Esophagus squamous epithelium (tissue), 5 donors: ENCODE data around the gene WBP2NL. TPM values are rescaled to one million over a fixed set of nuclear protein-coding genes. Genes with fewer than 3 reads are reported as not detected.

ENCODE experiments used
- DNase-seq: peaks from one replicate; lab custom pipeline; 2025; lab: John Stamatoyannopoulos, UW
- H3K27ac ChIP-seq, 4 donors: fragments of 200-600 bp; sonication (generic); one replicate each; pipeline ENCODE4 v1.5.1; 2016 to 2019; ENCODE audit warnings: mild to moderate bottlenecking in 1 of 4
- H3K27me3 ChIP-seq, 4 donors: fragments of 200-600 bp; sonication (generic); 1 replicate in 3 of 4; 2 replicates in 1 of 4; pipeline versions ENCODE4 v1.5.1 to v1.6.0; 2017 to 2021; ENCODE audit warnings: antibody characterized with exemption in 1 of 4
- H3K36me3 ChIP-seq, 3 donors: fragments of 200-600 bp; sonication (generic); one replicate each; pipeline ENCODE4 v1.5.1; 2016 to 2019
- H3K4me1 ChIP-seq, 3 donors: fragments of 200-600 bp; sonication (generic); one replicate each; pipeline ENCODE4 v1.5.1; 2017 to 2019
- H3K4me3 ChIP-seq, 4 donors: fragments of 200-600 bp; sonication (generic); 1 replicate in 3 of 4; 2 replicates in 1 of 4; pipeline ENCODE4 v1.5.1; 2016 to 2019; ENCODE audit warnings: mild to moderate bottlenecking in 2 of 4, moderate library complexity in 1 of 4
- H3K9me3 ChIP-seq, 3 donors: fragments of 200-600 bp; sonication (generic); one replicate each; pipeline ENCODE4 v1.5.1; 2016 to 2019
- CTCF ChIP-seq, 6 experiments: fragments of 450-650 bp in 4 of 6; fragments of 200-600 bp in 2 of 6; sonication (generic) in 2 of 6; IDR thresholded peaks; one replicate each; pipeline ENCODE4 v1.5.1; 2016 to 2019; ENCODE audit warnings: antibody characterized with exemption in 6 of 6, mild to moderate bottlenecking in 4 of 6, moderate library complexity in 4 of 6
- POLR2A ChIP-seq, 4 donors: fragments of 450-650 bp; IDR thresholded peaks; one replicate each; pipeline ENCODE4 v1.6.1; 2017; ENCODE audit warnings: antibody characterized with exemption in 4 of 4, mild to moderate bottlenecking in 4 of 4, moderate library complexity in 3 of 4
- WGBS, 2 donors: methylation state at CpG; one replicate each; pipeline ENCODE4 v1.1.5; 2018; 5-methylcytosine and 5-hydroxymethylcytosine counted together
- intact Hi-C: fragments of 100-400 bp; cut with DNase I; formaldehyde crosslinking; loops from one replicate; pipeline ENCODE4 v1.15.0; 2022
- small RNA-seq, 4 donors: library from RNA; depleted of rRNA; stranded (forward); fragments of <200 nt; gene quantifications; one replicate each; pipeline ENCODE3, GENCODE V24; 2016
- total RNA-seq, 4 donors: library from RNA; depleted of rRNA; stranded (reverse); fragments of >200 nt; gene quantifications; one replicate each; pipeline ENCODE4 v1.1.0, GENCODE V29; 2016
- donor health status: DM: yes; HTN: yes; CAD: no.

Gene WBP2NL
- total RNA-seq, 4 donors from 2014 or later, result 0.08 to 0.95 TPM; not detected in 2

GRCh38 chr22:42076764-42077485 is 78.3 kb downstream of the WBP2NL start:
- H3K36me3 ChIP-seq, result peaks cover 0 to 28% (median 5%) of the 10 kb centered on the region in 3 donors
- DNase-seq, result no peak
- H3K27ac ChIP-seq, result peak overlapping the region in 1 of 4 donors; percentile 98
- no peak for TF ChIP-seq POLR2A (IDR thresholded peaks at IDR 0.05)
- TF ChIP-seq CTCF (IDR thresholded peaks at IDR 0.05), result no peak
- no peaks in the 10 kb centered on the region for H3K9me3 ChIP-seq
- intact Hi-C loops, result no loop called here
- H3K27me3 ChIP-seq, result no peaks in the 10 kb centered on the region
- no peak overlapping the region for H3K4me3 ChIP-seq
- WGBS, 2 donors, result 87 to 98% methylated on average over 8 of the region's 20 CpGs
- H3K4me1 ChIP-seq, result peaks cover 34 to 75% (median 37%) of the 10 kb centered on the region in 3 donors

- no peaks in the 10 kb centered on the region for H3K9me3 ChIP-seq
- peaks cover 34 to 76% (median 37%) of the 10 kb centered on the region in 3 donors for H3K4me1 ChIP-seq
- TF ChIP-seq CTCF (IDR thresholded peaks at IDR 0.05) (no peak), POLR2A (IDR thresholded peaks at IDR 0.05) (no peak)
- H3K36me3 ChIP-seq, result peaks cover 3 to 34% (median 7%) of the 10 kb centered on the region in 3 donors
- 75 to 94% methylated on average over 2 to 12 of the region's 21 CpGs for WGBS, 2 donors
- H3K27me3 ChIP-seq, result no peaks in the 10 kb centered on the region
- intact Hi-C loops, result no loop called here
- H3K4me3 ChIP-seq, result no peak overlapping the region
- no peak for DNase-seq
- peak overlapping the region; percentile 98 to 100 (median 100) for H3K27ac ChIP-seq
Measured at GRCh38 chr22:42077486-42078125, 79.0 kb downstream of the WBP2NL start.

Small RNA genes within 50 kb of the gene (small RNA-seq; reads per million reads assigned to genes)
- gene SNORD13P1, result 0 reads per million in 4 donors

Other genes with a start within 250 kb of the WBP2NL start
- gene CCDC134, start 198.1 kb upstream of the WBP2NL start, total RNA-seq, result 1 to 10 TPM; 5.1 to 9.0 (median 7.2) TPM
- gene SREBF2, start 165.7 kb upstream of the WBP2NL start, total RNA-seq, result 100 to 1,000 TPM in 2 of 4 donors, 10 to 100 TPM in 2; 72.8 to 138 (median 98.6) TPM
- not detected for gene SHISA8, start 83.7 kb upstream of the WBP2NL start, total RNA-seq
- 1 to 10 TPM in 1 of 4 donors, under 1 TPM in 3; 0.19 to 1.9 (median 0.32) TPM for gene TNFRSF13C, start 72.0 kb upstream of the WBP2NL start, total RNA-seq
- gene CENPM, start 51.6 kb upstream of the WBP2NL start, total RNA-seq, result 10 to 100 TPM in 2 of 4 donors, 1 to 10 TPM in 2; 6.9 to 12.6 (median 10.5) TPM
- gene SEPTIN3, start 29.3 kb upstream of the WBP2NL start, total RNA-seq, result 1 to 10 TPM in 1 of 4 donors, under 1 TPM in 3; 0.04 to 1.1 (median 0.34) TPM
- 10 to 100 TPM; 14.9 to 24.8 (median 19.9) TPM for gene NAGA, start 72.0 kb downstream of the WBP2NL start, total RNA-seq
- gene PHETA2, start 75.5 kb downstream of the WBP2NL start, total RNA-seq, result 10 to 100 TPM in 2 of 4 donors, 1 to 10 TPM in 2; 6.3 to 14.5 (median 9.5) TPM
- 10 to 100 TPM in 1 of 4 donors, 1 to 10 TPM in 3; 4.9 to 15.4 (median 8.6) TPM for gene SMDT1, start 80.9 kb downstream of the WBP2NL start, total RNA-seq
- 10 to 100 TPM; 65.0 to 72.4 (median 67.1) TPM for gene NDUFA6, start 92.0 kb downstream of the WBP2NL start, total RNA-seq
- gene CYP2D6, start 132.0 kb downstream of the WBP2NL start, total RNA-seq, result 1 to 10 TPM in 2 of 4 donors, under 1 TPM in 2; 0.35 to 1.5 (median 1.2) TPM